Measurements from ENCODE around the gene MTMR8. TPM values are rescaled to one million over a fixed set of nuclear protein-coding genes. Genes with fewer than 3 reads are reported as not detected.

MTMR8 gene
- total RNA-seq, 4 donors from 2014 or later: 1.0 to 5.3 (median 5.2) TPM; not detected in 1

DNA sequence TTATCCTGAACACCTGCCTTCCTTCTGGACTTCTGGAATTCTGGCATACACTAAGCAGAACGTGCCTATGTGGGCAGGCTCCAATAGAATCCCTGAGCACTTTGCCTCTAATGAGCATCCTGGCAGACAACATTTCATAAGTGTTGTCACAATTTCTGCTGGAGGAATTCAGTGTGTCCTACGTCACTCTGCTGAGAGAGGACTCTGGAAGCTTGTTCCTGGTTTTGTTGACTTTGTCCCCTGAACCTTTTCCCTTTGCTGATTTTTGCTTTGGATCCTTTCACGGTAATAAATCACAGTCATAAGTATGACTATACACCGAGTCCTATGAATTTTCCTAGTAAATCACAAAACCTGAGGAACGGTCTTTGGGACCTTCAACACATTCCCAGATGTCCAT, 43.2 kb downstream of the MTMR8 start:
- H3K27me3 ChIP-seq: peaks cover 0 to 3% of the 10 kb centered on the region in 2 donors
- no peak overlapping the region for H3K27ac ChIP-seq
- DNase-seq: no peak
- no peak for TF ChIP-seq POLR2A (IDR thresholded peaks at IDR 0.05)
- TF ChIP-seq, protein P1, sequence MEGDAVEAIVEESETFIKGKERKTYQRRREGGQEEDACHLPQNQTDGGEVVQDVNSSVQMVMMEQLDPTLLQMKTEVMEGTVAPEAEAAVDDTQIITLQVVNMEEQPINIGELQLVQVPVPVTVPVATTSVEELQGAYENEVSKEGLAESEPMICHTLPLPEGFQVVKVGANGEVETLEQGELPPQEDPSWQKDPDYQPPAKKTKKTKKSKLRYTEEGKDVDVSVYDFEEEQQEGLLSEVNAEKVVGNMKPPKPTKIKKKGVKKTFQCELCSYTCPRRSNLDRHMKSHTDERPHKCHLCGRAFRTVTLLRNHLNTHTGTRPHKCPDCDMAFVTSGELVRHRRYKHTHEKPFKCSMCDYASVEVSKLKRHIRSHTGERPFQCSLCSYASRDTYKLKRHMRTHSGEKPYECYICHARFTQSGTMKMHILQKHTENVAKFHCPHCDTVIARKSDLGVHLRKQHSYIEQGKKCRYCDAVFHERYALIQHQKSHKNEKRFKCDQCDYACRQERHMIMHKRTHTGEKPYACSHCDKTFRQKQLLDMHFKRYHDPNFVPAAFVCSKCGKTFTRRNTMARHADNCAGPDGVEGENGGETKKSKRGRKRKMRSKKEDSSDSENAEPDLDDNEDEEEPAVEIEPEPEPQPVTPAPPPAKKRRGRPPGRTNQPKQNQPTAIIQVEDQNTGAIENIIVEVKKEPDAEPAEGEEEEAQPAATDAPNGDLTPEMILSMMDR (IDR thresholded peaks at IDR 0.05): no peak
- no peaks in the 10 kb centered on the region for H3K9me3 ChIP-seq
- H3K4me1 ChIP-seq: no peaks in the 10 kb centered on the region
- H3K4me3 ChIP-seq: no peak overlapping the region
- intact Hi-C loops (cut with DNase I; ENCODE audit: low total_unique reads): no loop called here
- no peaks in the 10 kb centered on the region for H3K36me3 ChIP-seq

DNA sequence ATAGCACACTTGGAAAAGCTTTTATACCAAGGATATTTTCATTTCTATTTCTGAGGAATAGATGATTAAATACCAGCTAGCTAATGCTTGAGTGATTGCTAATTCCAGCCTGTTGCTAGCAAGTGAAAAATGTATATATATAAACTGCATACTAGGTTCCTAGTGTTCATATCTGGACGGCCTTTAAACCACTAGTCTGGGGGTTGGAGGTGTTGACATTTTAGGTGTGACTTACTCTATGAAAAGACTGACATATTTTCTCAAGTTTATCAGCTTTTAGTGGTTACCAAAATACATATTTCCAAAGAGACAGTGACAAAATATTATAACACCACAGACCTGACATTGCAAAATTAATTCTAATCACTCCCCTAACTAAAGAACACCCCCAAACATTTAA, 44.7 kb downstream of the MTMR8 start:
- Histone ChIP-seq H3K27ac (no peak overlapping the region), H3K27me3 (peaks cover 0 to 2% of the 10 kb centered on the region in 2 donors), H3K4me1 (no peaks in the 10 kb centered on the region), H3K36me3 (no peaks in the 10 kb centered on the region), H3K4me3 (no peak overlapping the region), H3K9me3 (no peaks in the 10 kb centered on the region)
- DNase-seq: no peak
- intact Hi-C loops (cut with DNase I; ENCODE audit: low total_unique reads): no loop called here
- TF ChIP-seq POLR2A (IDR thresholded peaks at IDR 0.05): no peak
- TF ChIP-seq, protein P1 (IDR thresholded peaks at IDR 0.05): no peak

DNA sequence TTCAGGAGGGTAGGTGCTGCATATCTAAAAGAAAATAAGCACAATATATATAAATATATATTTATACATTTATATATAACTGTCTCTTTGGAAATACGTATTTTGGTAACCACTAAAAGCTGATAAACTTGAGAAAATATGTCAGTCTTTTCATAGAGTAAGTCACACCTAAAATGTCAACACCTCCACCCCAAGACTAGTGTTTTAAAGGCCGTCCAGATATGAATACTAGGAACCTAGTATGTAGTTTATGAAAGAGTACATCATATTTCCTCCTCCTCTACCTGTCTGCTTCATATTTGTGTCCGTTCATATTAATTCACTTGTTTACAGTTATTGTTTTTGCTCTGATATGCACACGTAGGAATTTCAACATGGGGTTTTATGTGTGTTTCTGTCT, 45.2 kb downstream of the MTMR8 start:
- no peak for DNase-seq
- Histone ChIP-seq H3K27me3 (no peaks in the 10 kb centered on the region), H3K4me3 (no peak overlapping the region), H3K4me1 (no peaks in the 10 kb centered on the region), H3K36me3 (no peaks in the 10 kb centered on the region), H3K9me3 (no peaks in the 10 kb centered on the region), H3K27ac (no peak overlapping the region)
- intact Hi-C loops (cut with DNase I; ENCODE audit: low total_unique reads): no loop called here
- TF ChIP-seq, protein P1 (IDR thresholded peaks at IDR 0.05): no peak
- no peak for TF ChIP-seq POLR2A (IDR thresholded peaks at IDR 0.05)

DNA sequence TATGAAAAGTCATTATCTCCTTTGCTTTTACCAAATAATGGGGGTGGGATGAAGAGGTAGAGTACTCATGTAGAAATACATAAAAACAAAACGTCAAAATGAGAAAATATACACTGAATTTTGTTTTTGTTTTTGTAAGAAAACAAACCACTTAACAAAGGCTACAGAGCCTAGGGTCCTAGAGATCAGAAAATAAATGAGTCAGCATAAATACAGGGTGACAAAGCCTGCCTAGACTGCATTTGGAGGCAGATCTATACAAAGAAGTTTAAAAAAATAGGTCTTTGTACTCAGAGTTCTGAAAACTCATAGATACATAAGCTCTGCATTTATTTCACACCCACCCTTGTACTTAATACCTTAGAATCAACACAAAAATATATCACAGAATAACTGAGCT, 52.4 kb downstream of the MTMR8 start:
- intact Hi-C loops (cut with DNase I; ENCODE audit: low total_unique reads): no loop called here
- no peak overlapping the region for H3K4me3 ChIP-seq
- no peaks in the 10 kb centered on the region for H3K4me1 ChIP-seq
- no peak overlapping the region for H3K27ac ChIP-seq
- no peaks in the 10 kb centered on the region for H3K9me3 ChIP-seq
- no peaks in the 10 kb centered on the region for H3K27me3 ChIP-seq
- DNase-seq: no peak
- TF ChIP-seq POLR2A (IDR thresholded peaks at IDR 0.05): no peak
- TF ChIP-seq, protein P1 (IDR thresholded peaks at IDR 0.05): no peak
- no peaks in the 10 kb centered on the region for H3K36me3 ChIP-seq

DNA sequence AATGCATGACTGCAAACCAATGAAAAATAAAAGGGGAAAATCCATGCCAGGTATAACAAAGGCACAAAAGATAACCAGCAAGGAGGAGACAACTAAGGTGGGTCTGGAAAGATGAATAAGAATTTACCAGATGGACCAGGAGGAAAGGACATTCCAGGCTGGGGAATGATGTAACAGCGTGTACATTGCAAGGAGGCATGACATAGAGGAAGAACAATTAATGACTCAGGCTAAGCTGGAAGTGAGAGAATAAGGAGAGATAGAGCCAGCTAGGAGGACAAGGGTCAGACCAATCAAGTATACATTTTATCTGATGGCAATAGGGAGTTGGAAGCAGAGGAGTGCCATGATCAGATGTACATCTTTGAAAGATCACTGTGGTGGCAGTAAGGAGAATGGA, 57.0 kb downstream of the MTMR8 start:
- DNase-seq: no peak
- H3K4me1 ChIP-seq: no peaks in the 10 kb centered on the region
- intact Hi-C loops (cut with DNase I; ENCODE audit: low total_unique reads): no loop called here

More for the DNA sequence above, 57.0 kb downstream of the MTMR8 start:
- Histone ChIP-seq H3K27ac (no peak overlapping the region), H3K9me3 (no peaks in the 10 kb centered on the region), H3K36me3 (no peaks in the 10 kb centered on the region), H3K27me3 (no peaks in the 10 kb centered on the region), H3K4me3 (no peak overlapping the region)
- no peak for TF ChIP-seq POLR2A (IDR thresholded peaks at IDR 0.05)
- TF ChIP-seq, protein P1 (IDR thresholded peaks at IDR 0.05): no peak
